ENCODE data around the gene RABEP1. TPM values are rescaled to one million over a fixed set of nuclear protein-coding genes. Genes with fewer than 3 reads are reported as not detected.
"Not testable (repeated sequence)": the region's sequence is repeated elsewhere in the genome, so short reads cannot be mapped to it uniquely, and the experiment has no call there.

RABEP1 gene
- total RNA-seq, 6 experiments from 2014 or later: 41.1 to 48.5 (median 45.6) TPM

- no peaks in the 10 kb centered on the region for H3K9me3 Mint-ChIP-seq
- peak; percentile 34 for DNase-seq
- H3K4me1 Mint-ChIP-seq (ENCODE audit: low read depth): peaks cover 64% of the 10 kb centered on the region
- H3K4me3 Mint-ChIP-seq: no peak overlapping the region
- TF ChIP-seq, protein P1, sequence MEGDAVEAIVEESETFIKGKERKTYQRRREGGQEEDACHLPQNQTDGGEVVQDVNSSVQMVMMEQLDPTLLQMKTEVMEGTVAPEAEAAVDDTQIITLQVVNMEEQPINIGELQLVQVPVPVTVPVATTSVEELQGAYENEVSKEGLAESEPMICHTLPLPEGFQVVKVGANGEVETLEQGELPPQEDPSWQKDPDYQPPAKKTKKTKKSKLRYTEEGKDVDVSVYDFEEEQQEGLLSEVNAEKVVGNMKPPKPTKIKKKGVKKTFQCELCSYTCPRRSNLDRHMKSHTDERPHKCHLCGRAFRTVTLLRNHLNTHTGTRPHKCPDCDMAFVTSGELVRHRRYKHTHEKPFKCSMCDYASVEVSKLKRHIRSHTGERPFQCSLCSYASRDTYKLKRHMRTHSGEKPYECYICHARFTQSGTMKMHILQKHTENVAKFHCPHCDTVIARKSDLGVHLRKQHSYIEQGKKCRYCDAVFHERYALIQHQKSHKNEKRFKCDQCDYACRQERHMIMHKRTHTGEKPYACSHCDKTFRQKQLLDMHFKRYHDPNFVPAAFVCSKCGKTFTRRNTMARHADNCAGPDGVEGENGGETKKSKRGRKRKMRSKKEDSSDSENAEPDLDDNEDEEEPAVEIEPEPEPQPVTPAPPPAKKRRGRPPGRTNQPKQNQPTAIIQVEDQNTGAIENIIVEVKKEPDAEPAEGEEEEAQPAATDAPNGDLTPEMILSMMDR (IDR thresholded peaks at IDR 0.05): no peak
- no peaks in the 10 kb centered on the region for H3K27me3 Mint-ChIP-seq (ENCODE audit: insufficient read depth)
- no peak overlapping the region for H3K27ac Mint-ChIP-seq
- peaks cover 33% of the 10 kb centered on the region for H3K36me3 Mint-ChIP-seq (ENCODE audit: low read depth)
Observed at GRCh38 chr17:5424909-5425308, 142.8 kb downstream of the RABEP1 start.

DNA sequence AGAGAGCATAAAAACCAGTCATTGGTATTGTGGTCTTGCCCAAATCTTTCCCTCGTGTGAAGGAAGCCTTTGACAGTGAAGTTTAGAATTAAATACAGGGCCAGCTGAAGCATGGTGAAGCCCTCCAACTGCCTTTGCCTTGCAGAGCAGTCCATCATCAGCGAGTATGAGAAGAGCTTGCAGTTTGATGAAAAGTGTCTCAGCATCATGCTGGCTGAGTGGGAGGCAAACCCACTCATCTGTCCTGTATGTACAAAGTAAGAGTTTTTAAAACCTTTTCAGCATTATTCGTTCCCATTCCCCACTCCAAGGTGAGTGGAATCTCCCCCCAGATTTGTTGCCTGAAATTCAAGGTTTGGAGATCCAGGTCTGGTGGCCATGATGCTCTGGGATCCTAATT, 143.7 kb downstream of the RABEP1 start:
- peaks cover 37% of the 10 kb centered on the region for H3K36me3 Mint-ChIP-seq (ENCODE audit: low read depth)
- no peak overlapping the region for H3K4me3 Mint-ChIP-seq
- peaks cover 61% of the 10 kb centered on the region for H3K4me1 Mint-ChIP-seq (ENCODE audit: low read depth)
- DNase-seq: no peak
- TF ChIP-seq, protein P1 (IDR thresholded peaks at IDR 0.05): no peak
- peaks cover 1% of the 10 kb centered on the region; the same call in 1 of the 2 replicates for H3K27me3 Mint-ChIP-seq (ENCODE audit: insufficient read depth)
- no peaks in the 10 kb centered on the region for H3K9me3 Mint-ChIP-seq
- H3K27ac Mint-ChIP-seq: no peak overlapping the region

DNA sequence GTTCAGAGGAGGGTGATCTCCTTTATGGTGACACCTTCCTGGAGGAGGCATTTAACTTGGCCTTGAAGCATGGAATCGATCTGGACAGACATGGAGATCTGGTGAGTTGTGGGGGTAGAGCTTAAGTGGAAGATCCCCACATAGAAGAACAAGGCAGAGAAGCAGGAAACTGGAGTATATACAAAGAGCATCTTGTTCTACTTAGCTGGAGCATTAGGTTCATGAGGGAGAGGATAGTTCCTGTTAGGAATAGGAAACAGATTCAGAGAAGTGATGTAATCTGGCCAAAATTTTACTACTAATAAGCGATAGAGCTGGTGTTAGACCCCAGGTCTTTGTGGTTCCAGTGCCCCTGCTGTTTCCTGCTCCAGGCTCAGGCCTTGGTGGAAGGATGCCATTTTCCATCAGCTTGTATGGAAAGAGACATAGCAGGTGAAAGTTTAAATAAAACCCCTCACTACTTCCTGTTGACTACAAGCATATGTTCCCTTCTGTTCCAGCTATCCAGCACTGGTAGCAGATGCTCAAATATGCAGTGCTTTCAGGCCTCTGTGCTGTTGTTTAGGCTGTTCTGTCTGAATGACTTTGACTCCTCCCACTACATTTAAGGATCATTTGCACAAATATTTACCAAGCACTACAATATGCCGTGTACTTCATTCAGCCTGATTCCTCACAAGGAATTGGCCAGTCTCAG, 147.3 kb downstream of the RABEP1 start:
- H3K27ac Mint-ChIP-seq: peak overlapping the region; percentile 41
- DNase-seq: no peak
- H3K27me3 Mint-ChIP-seq (ENCODE audit: insufficient read depth): peaks cover 5% of the 10 kb centered on the region; the same call in 1 of the 2 replicates
- H3K4me1 Mint-ChIP-seq (ENCODE audit: low read depth): peaks cover 38% of the 10 kb centered on the region
- H3K9me3 Mint-ChIP-seq: no peaks in the 10 kb centered on the region
- H3K4me3 Mint-ChIP-seq: no peak overlapping the region
- H3K36me3 Mint-ChIP-seq (ENCODE audit: low read depth): peaks cover 62% of the 10 kb centered on the region
- TF ChIP-seq, protein P1 (IDR thresholded peaks at IDR 0.05): no peak

- peaks cover 60% of the 10 kb centered on the region for H3K36me3 Mint-ChIP-seq (ENCODE audit: low read depth)
- no peak overlapping the region for H3K4me3 Mint-ChIP-seq
- no peaks in the 10 kb centered on the region for H3K9me3 Mint-ChIP-seq
- TF ChIP-seq, protein P1 (IDR thresholded peaks at IDR 0.05): no peak
- H3K4me1 Mint-ChIP-seq (ENCODE audit: low read depth): peaks cover 37% of the 10 kb centered on the region
- H3K27ac Mint-ChIP-seq: no peak overlapping the region; the same call in 1 of the 2 replicates
- DNase-seq: no peak
- H3K27me3 Mint-ChIP-seq (ENCODE audit: insufficient read depth): peaks cover 5% of the 10 kb centered on the region; the same call in 1 of the 2 replicates
Observed at GRCh38 chr17:5430413-5430999, 148.4 kb downstream of the RABEP1 start.

- not testable (repeated sequence) for H3K27me3 Mint-ChIP-seq (ENCODE audit: insufficient read depth); H3K4me3 Mint-ChIP-seq; DNase-seq; H3K27ac Mint-ChIP-seq; H3K9me3 Mint-ChIP-seq
- TF ChIP-seq, protein P1 (IDR thresholded peaks at IDR 0.05): 0 out of 2 replicates have a peak, but pooled peaks have one; percentile 9
- Mint-ChIP-seq H3K4me1 (ENCODE audit: low read depth) (peaks cover 42% of the 10 kb centered on the region), H3K36me3 (ENCODE audit: low read depth) (peaks cover 57% of the 10 kb centered on the region)
Observed at GRCh38 chr17:5431234-5431633, 149.2 kb downstream of the RABEP1 start.
